GM23248 (cell line): ENCODE data around the gene NNT.

Source experiments
- EZH2 ChIP-seq: fragments of 200-600 bp; sonication (generic); IDR thresholded peaks from 2 replicates; pipeline ENCODE4 v1.6.1; 2018; ENCODE audit warnings: antibody characterized with exemption, mild to moderate bottlenecking; ENCODE audit not compliant: insufficient read depth, poor library complexity, severe bottlenecking
- EZH2phosphoT487 ChIP-seq: fragments of 200-600 bp; sonication (generic); IDR thresholded peaks from 2 replicates; pipeline ENCODE4 v1.6.1; 2018; ENCODE audit warnings: antibody characterized with exemption, moderate library complexity, mild to moderate bottlenecking, low read depth; ENCODE audit not compliant: insufficient read depth

GRCh38 chr5:43750809-43751208 lies 147.8 kb downstream of the NNT start:
- no peak for TF ChIP-seq EZH2
- TF ChIP-seq EZH2phosphoT487, result no peak
